ENCODE results near the gene SLC25A1. TPM values are rescaled to one million over a fixed set of nuclear protein-coding genes. Genes with fewer than 3 reads are reported as not detected.

Gene SLC25A1
- total and polyA plus RNA-seq, 2 of the 8 experiments (the other 6 are each of a cell fraction or from before 2014, with no cell fraction given) = 110 to 148 TPM

DNA sequence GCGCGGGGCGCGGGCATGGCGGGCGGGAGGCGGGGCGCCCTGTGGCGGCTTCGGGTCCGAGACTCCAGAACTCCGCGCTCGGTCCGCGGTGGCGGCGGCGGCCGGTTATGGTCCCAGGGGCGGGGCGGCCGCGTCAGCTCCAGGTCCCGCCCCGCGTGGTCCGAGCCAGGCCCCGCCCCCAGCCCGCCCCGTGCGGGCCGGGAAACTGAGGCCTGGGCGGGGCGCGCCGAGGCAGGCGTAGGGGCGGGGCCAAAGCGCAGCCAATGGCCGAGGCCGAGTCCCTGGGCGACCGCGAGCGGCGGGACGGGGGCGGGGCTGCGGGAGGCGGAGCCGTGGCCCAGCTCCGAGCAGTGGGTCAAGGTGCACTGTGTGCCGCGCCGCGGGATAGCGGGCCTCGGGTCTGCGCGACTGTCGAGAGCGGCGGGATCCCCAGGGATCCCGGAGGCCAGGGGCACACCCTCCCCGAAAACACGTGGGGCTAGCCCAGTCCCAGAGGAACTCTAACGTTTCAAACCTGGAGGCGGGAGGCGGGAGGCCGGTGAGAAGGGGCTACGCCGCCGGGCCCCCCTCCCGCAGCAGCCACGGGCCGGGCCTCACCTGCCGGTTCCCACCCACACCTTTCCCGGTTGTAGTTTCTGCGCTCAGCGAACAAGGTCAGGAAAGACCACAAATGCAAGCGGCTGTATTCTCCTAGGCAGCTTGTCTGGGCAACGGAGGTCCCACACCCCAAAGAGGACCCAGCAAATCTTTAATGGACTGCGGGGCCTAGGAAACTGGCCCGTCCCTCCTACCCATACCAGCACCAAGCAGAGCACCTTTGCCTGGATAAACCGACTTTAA lies at the start of gene SLC25A1 (continued):
- TF ChIP-seq CREB1 (IDR thresholded peaks at IDR 0.05) = peak; percentile 46; the same call in 1 of the 2 replicates
- TF ChIP-seq KDM4A (IDR thresholded peaks at IDR 0.05; ENCODE audit: low read depth, low read length, severe bottlenecking) = peak; percentile 50
- no peak for TF ChIP-seq GABPA (IDR thresholded peaks at IDR 0.05; ENCODE audit: borderline replicate concordance, insufficient read depth, low read length)
- 0 out of 2 replicates have a peak, but pooled peaks have one; percentile 38 for TF ChIP-seq MAX (IDR thresholded peaks at IDR 0.05)
- TF ChIP-seq ASH2L (IDR thresholded peaks at IDR 0.05; ENCODE audit: low read length) = no peak

Measured in H1 (cell line).